H1 (cell line): ENCODE results near the gene VAMP2. TPM values are rescaled to one million over a fixed set of nuclear protein-coding genes. Genes with fewer than 3 reads are reported as not detected.

ENCODE experiments used
- CTCF ChIA-PET: fragments of 300-600 bp; sonication (Branson Sonifier 250); formaldehyde crosslinking; loops from one replicate; lab custom pipeline; 2021; ENCODE audit not compliant: partially characterized antibody; lab: Charles Lee
- POLR2A ChIA-PET: fragments of 300-600 bp; sonication (Branson Sonifier 250); formaldehyde crosslinking; loops from one replicate; lab custom pipeline; 2021; ENCODE audit warnings: inconsistent platforms; ENCODE audit not compliant: partially characterized antibody; lab: Charles Lee
- DNase-seq, 2 experiments: peaks; one replicate each; pipeline versions ENCODE4 v3.0.0 to v3.0.0-alpha.2; 2010 to 2022; ENCODE audit warnings: low spot score in 2 of 2, low read depth in 1 of 2, mixed read lengths in 1 of 2
- FAIRE-seq: peaks from 2 replicates; lab custom pipeline; 2011; peaks lifted over from hg19 to GRCh38; lab: Jason Lieb, UNC
- H2AFZ ChIP-seq: 2 replicates; pipeline ENCODE4 v1.8.1; 2012; ENCODE audit warnings: low read length, inconsistent platforms
- H2AK5ac ChIP-seq: 2 replicates; pipeline ENCODE4 v1.6.1; 2013; ENCODE audit warnings: low read depth, low read length
- H2BK120ac ChIP-seq: replicated peaks from 2 replicates; pipeline ENCODE3; 2013; ENCODE audit warnings: low read depth, low read length, inconsistent platforms
- H2BK12ac ChIP-seq: 2 replicates; pipeline ENCODE4 v1.6.1; 2013; ENCODE audit warnings: low read depth, low read length
- H2BK15ac ChIP-seq: 2 replicates; pipeline ENCODE4 v1.6.1; 2013; ENCODE audit warnings: low read length
- H2BK20ac ChIP-seq: 2 replicates; pipeline ENCODE4 v1.6.1; 2013; ENCODE audit warnings: low read length
- H2BK5ac ChIP-seq: 2 replicates; pipeline ENCODE4 v1.6.1; 2013; ENCODE audit warnings: low read depth, low read length
- H3K14ac ChIP-seq: 2 replicates; pipeline ENCODE4 v1.6.1; 2013; ENCODE audit warnings: inconsistent platforms; ENCODE audit not compliant: insufficient read length
- H3K18ac ChIP-seq: 2 replicates; pipeline ENCODE4 v1.6.1; 2013; ENCODE audit warnings: low read length; ENCODE audit errors: extremely low read depth
- H3K23ac ChIP-seq: 2 replicates; pipeline ENCODE4 v1.6.1; 2013; ENCODE audit warnings: inconsistent platforms; ENCODE audit not compliant: insufficient read length
- H3K23me2 ChIP-seq: 2 replicates; pipeline ENCODE4 v1.6.1; 2013; ENCODE audit warnings: low read depth, low read length
- H3K27ac ChIP-seq: 2 replicates; pipeline ENCODE4 v1.6.1; 2011; ENCODE audit warnings: low read depth, low read length, inconsistent platforms
- H3K27me3 ChIP-seq, 4 experiments: replicated peaks in 1 of 4; 1 replicate in 1 of 4; 2 replicates in 3 of 4; pipeline versions ENCODE4 v1.6.1 to v1.8.1; 2011 to 2013; ENCODE audit warnings: low read length in 3 of 4, mild to moderate bottlenecking in 3 of 4, inconsistent platforms in 2 of 4, mixed read lengths in 2 of 4, moderate library complexity in 1 of 4; ENCODE audit not compliant: control insufficient read depth in 3 of 4, insufficient read depth in 3 of 4; ENCODE audit errors: extremely low read depth in 1 of 4
- H3K36me3 ChIP-seq, 4 experiments: 2 replicates each; pipeline versions ENCODE4 v1.6.1 to v1.8.1; 2011 to 2013; ENCODE audit warnings: mild to moderate bottlenecking in 4 of 4, low read length in 3 of 4, moderate library complexity in 2 of 4, control low read depth in 1 of 4, inconsistent platforms in 1 of 4; ENCODE audit not compliant: insufficient read depth in 4 of 4, control insufficient read depth in 2 of 4
- H3K4ac ChIP-seq: replicated peaks from 2 replicates; pipeline ENCODE3; 2013; ENCODE audit warnings: low read length, low read depth, mixed read lengths, inconsistent platforms; ENCODE audit not compliant: insufficient read length
- H3K4me1 ChIP-seq, 4 experiments: replicated peaks in 1 of 4; 1 replicate in 1 of 4; 2 replicates in 3 of 4; pipeline versions ENCODE4 v1.6.1 to v1.8.1; 2011 to 2013; ENCODE audit warnings: low read length in 3 of 4, inconsistent platforms in 2 of 4, mixed read lengths in 1 of 4; ENCODE audit not compliant: insufficient read depth in 4 of 4, control insufficient read depth in 3 of 4
- H3K4me2 ChIP-seq, 2 experiments: 2 replicates each; pipeline versions ENCODE4 v1.6.1 to v1.8.1; 2011 to 2013; ENCODE audit warnings: low read depth in 2 of 2, low read length in 2 of 2, control low read depth in 1 of 2, inconsistent platforms in 1 of 2, mild to moderate bottlenecking in 1 of 2; ENCODE audit not compliant: insufficient read depth in 1 of 2
- H3K4me3 ChIP-seq, 4 experiments: fragments of 200-600, 300-600 bp in 1 of 4; sonication (generic), shearing (Covaris generic), sonication (Bioruptor Twin) in 1 of 4; 2 replicates each; pipeline versions ENCODE4 v1.5.1 to v1.8.1; 2011 to 2016; ENCODE audit warnings: low read length in 4 of 4, low read depth in 3 of 4, control low read depth in 2 of 4, inconsistent platforms in 2 of 4, mild to moderate bottlenecking in 2 of 4, mixed read lengths in 1 of 4, moderate library complexity in 1 of 4; ENCODE audit not compliant: insufficient read depth in 2 of 4; ENCODE audit errors: extremely low read depth in 1 of 4
- H3K56ac ChIP-seq: replicated peaks from 2 replicates; pipeline ENCODE3; 2013; ENCODE audit warnings: low read depth, mild to moderate bottlenecking, mixed read lengths, low read length, inconsistent platforms; ENCODE audit not compliant: insufficient read length
- H3K79me1 ChIP-seq: 2 replicates; pipeline ENCODE4 v1.6.1; 2013; ENCODE audit warnings: low read depth, low read length, control low read depth
- H3K79me2 ChIP-seq, 2 experiments: 2 replicates each; pipeline versions ENCODE4 v1.6.1 to v1.8.1; 2012 to 2013; ENCODE audit warnings: low read length in 2 of 2, mild to moderate bottlenecking in 2 of 2, inconsistent platforms in 1 of 2; ENCODE audit not compliant: insufficient read depth in 2 of 2, control insufficient read depth in 1 of 2
- H3K9ac ChIP-seq, 4 experiments: replicated peaks in 1 of 4; 1 replicate in 1 of 4; 2 replicates in 3 of 4; pipeline versions ENCODE4 v1.6.1 to v1.8.1; 2011 to 2013; ENCODE audit warnings: low read depth in 3 of 4, low read length in 3 of 4, control low read depth in 2 of 4, mild to moderate bottlenecking in 2 of 4, moderate library complexity in 2 of 4, inconsistent platforms in 1 of 4; ENCODE audit errors: extremely low read depth in 1 of 4
- H3K9me3 ChIP-seq, 2 experiments: 2 replicates each; pipeline versions ENCODE4 v1.6.1 to v1.8.1; 2012 to 2013; ENCODE audit warnings: mild to moderate bottlenecking in 2 of 2, moderate library complexity in 2 of 2, control low read depth in 1 of 2, inconsistent platforms in 1 of 2, low read depth in 1 of 2, low read length in 1 of 2, mixed read lengths in 1 of 2; ENCODE audit not compliant: insufficient read depth in 2 of 2
- H4K20me1 ChIP-seq, 2 experiments: replicated peaks in 1 of 2; 2 replicates each; pipeline versions ENCODE3 to v1.8.1; 2011 to 2013; ENCODE audit warnings: inconsistent platforms in 2 of 2, low read length in 2 of 2, mild to moderate bottlenecking in 1 of 2; ENCODE audit not compliant: insufficient read depth in 2 of 2, control insufficient read depth in 1 of 2
- H4K5ac ChIP-seq: 2 replicates; pipeline ENCODE4 v1.6.1; 2013; ENCODE audit warnings: low read length, low read depth, mixed read lengths, inconsistent platforms; ENCODE audit not compliant: insufficient read length
- H4K8ac ChIP-seq: 2 replicates; pipeline ENCODE4 v1.8.0; 2013; ENCODE audit warnings: mild to moderate bottlenecking, moderate library complexity, low read length, inconsistent platforms; ENCODE audit not compliant: insufficient read depth; ENCODE audit errors: extremely low read depth
- H4K91ac ChIP-seq: replicated peaks from 2 replicates; pipeline ENCODE3; 2013; ENCODE audit warnings: low read length, mixed read lengths, inconsistent platforms; ENCODE audit not compliant: insufficient read length
- BCL11A ChIP-seq, 2 experiments: IDR thresholded peaks; one replicate each; pipeline ENCODE4 v1.6.1; 2011; ENCODE audit warnings: low read depth in 2 of 2, low read length in 2 of 2, mild to moderate bottlenecking in 2 of 2
- YY1 ChIP-seq: IDR thresholded peaks from 2 replicates; pipeline ENCODE4 v1.6.1; 2011; ENCODE audit warnings: low read depth, mild to moderate bottlenecking, low read length
- WGBS, 2 experiments: shearing (Covaris generic) in 1 of 2; methylation state at CpG; one replicate each; pipeline versions ENCODE4 v1.1.6 to v1.1.7; 2013 to 2015; ENCODE audit warnings: low lambda C conversion rate in 2 of 2, mixed read lengths in 2 of 2, inconsistent platforms in 1 of 2, low coverage in 1 of 2, missing lambda C conversion rate in 1 of 2; ENCODE audit not compliant: insufficient replicate concordance in 2 of 2, insufficient coverage in 1 of 2, insufficient read length in 1 of 2; ENCODE audit errors: extremely low coverage in 1 of 2, missing lambda C conversion rate in 1 of 2; 5-methylcytosine and 5-hydroxymethylcytosine counted together
- polyA plus RNA-seq, 7 experiments: library from polyadenylated mRNA; depleted of rRNA in 3 of 7; stranded (reverse) in 5 of 7; unstranded in 2 of 7; fragments of >200 nt in 5 of 7; fragments of 200-250 nt in 2 of 7; gene quantifications; 1 replicate in 5 of 7; 2 replicates in 1 of 7; 4 replicates in 1 of 7; pipeline versions ENCODE4 v1.2.1 to v1.2.3, GENCODE V29; 2011 to 2013; ENCODE audit warnings: missing spikeins in 2 of 7, mixed read lengths in 2 of 7
- total RNA-seq: library from RNA; stranded (reverse); fragmentation: NEBNext Ultra II Directional; extraction: Animal tissue kit (Norgen Biotek cat#: 25700); gene quantifications from 2 replicates; pipeline ENCODE4 v1.2.1, GENCODE V29; 2021
- TF ChIP-seq, protein P1 (sequence below): IDR thresholded peaks from 2 replicates; pipeline ENCODE4 v1.6.1; 2011; ENCODE audit warnings: low read depth, mild to moderate bottlenecking, low read length; ENCODE audit not compliant: insufficient read depth

Gene VAMP2
- total and polyA plus RNA-seq, 2 of the 8 experiments (the other 6 are each of a cell fraction or from before 2014, with no cell fraction given): 19.3 to 20.5 TPM

DNA sequence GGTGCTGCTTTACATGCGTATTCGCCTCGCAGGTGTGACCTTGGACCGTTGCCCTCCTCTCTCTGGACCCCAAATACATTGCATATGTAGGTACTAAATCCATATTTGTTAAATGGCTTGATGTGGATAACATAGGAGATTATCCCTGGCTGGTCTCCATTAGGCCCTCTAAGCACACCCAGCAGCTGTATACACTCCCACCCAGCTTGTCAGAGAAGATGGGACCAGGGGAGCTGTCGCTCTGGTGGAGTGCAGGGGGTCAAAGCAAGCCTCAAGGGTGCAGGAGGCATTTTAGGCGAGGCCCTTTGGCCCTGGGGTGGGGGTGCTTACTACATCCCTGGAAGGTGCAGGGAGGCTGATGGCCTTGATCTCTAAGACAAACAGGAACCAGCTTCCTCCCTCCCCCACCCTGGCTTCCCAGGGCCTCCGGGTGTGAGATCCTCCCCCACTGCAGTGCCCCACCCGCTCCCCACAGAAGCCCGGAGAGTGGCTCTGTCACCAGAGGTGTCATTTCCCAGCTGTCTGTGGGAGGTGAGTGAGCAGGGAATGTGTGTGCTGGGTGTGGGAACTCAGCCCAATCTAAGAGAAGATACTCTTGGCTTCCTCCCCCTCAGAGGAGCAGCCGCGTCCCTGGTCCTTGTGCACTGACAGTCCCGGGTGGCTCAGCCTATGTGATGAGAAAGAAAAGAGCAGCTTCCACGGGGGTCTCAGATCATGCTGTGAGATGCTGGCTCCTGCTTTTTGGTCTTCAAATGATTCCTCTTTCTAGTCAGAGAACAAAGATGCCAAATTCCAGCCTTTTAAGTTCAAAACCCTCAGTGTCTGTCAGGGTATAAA lies 1.4 kb upstream of the VAMP2 start:
- peaks cover 8 to 9% of the 10 kb centered on the region in 2 experiments for H4K20me1 ChIP-seq
- H2AK5ac ChIP-seq: peak overlapping the region; percentile 88; the same call in 1 of the 2 replicates
- H3K23me2 ChIP-seq: peaks cover 16% of the 10 kb centered on the region
- TF ChIP-seq BCL11A (IDR thresholded peaks at IDR 0.05; ENCODE audit: low read depth in 2 of 2, low read length in 2 of 2) (no peak), YY1 (no peak)
- TF ChIP-seq, protein P1, sequence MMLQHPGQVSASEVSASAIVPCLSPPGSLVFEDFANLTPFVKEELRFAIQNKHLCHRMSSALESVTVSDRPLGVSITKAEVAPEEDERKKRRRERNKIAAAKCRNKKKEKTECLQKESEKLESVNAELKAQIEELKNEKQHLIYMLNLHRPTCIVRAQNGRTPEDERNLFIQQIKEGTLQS: 0 out of 2 replicates have a peak, but pooled peaks have one; percentile 6
- H4K8ac ChIP-seq: peak overlapping the region; percentile 100; the same call in 1 of the 2 replicates
- CTCF ChIA-PET: interaction anchor here (0.6 to 1.4 kb wide), 8 partner anchors 17 to 174 kb away, joined by 3 to 5 read pairs (median 4); no protein-coding TSS in a partner anchor
- POLR2A ChIA-PET: interaction anchor here (0.6 to 15.7 kb wide), 20 partner anchors 10 to 477 kb away, joined by 3 to 289 read pairs (median 4); partner anchors contain the start of genes AURKB, BORCS6, PER1 and TMEM107
- peak overlapping the region in 2 of 4 experiments; percentile 19 to 97; a peak in 4 of 8 replicates for H3K4me3 ChIP-seq
- peak overlapping the region; percentile 95 for H3K18ac ChIP-seq
- 42% methylated on average over 13 of the region's 13 CpGs; no CpG with 5 or more reads in 1 of the 2 experiments for WGBS, 2 experiments
- peak overlapping the region in 3 of 4 experiments; percentile 57 to 78 (median 60); a peak in 6 of 7 replicates for H3K9ac ChIP-seq
- peak overlapping the region; percentile 92 for H4K91ac ChIP-seq
- peaks cover 0 to 10% (median 5%) of the 10 kb centered on the region in 4 experiments; a peak in 6 of 8 replicates for H3K36me3 ChIP-seq
- H3K4me2 ChIP-seq: peak overlapping the region; percentile 85 to 95
- H3K14ac ChIP-seq: no peak overlapping the region
- H2BK15ac ChIP-seq: peak overlapping the region; percentile 100; the same call in 1 of the 2 replicates
- H3K4ac ChIP-seq: peak overlapping the region; percentile 69
- peaks cover 0 to 15% of the 10 kb centered on the region in 2 experiments; a peak in 2 of 4 replicates for H3K79me2 ChIP-seq
- H3K79me1 ChIP-seq: peaks cover 8% of the 10 kb centered on the region
- peak overlapping the region; percentile 63; the same call in 1 of the 2 replicates for H2AFZ ChIP-seq
- FAIRE-seq (no peak), DNase-seq (no peak)
- peaks cover 4 to 25% (median 21%) of the 10 kb centered on the region in 4 experiments for H3K4me1 ChIP-seq
- H3K23ac ChIP-seq: no peak overlapping the region
- H2BK5ac ChIP-seq: peak overlapping the region; percentile 100
- no peaks in the 10 kb centered on the region for H3K9me3 ChIP-seq
- peak overlapping the region; percentile 95 for H2BK120ac ChIP-seq
- peak overlapping the region; percentile 96 for H2BK12ac ChIP-seq
- H2BK20ac ChIP-seq: peak overlapping the region; percentile 82
- H3K56ac ChIP-seq: peak overlapping the region; percentile 28
- H3K27ac ChIP-seq: peak overlapping the region; percentile 99; the same call in 1 of the 2 replicates
- H3K27me3 ChIP-seq: no peaks in the 10 kb centered on the region
- H4K5ac ChIP-seq: peak overlapping the region; percentile 27
